Hepatocyte (in vitro differentiated cells): ENCODE data around the gene ECHS1.

Experiments
- CTCF ChIP-seq: fragments of 200-600 bp; sonication (generic); IDR thresholded peaks from 2 replicates; pipeline ENCODE4 v1.5.1; 2016; ENCODE audit warnings: antibody characterized with exemption, mild to moderate bottlenecking; ENCODE audit not compliant: poor library complexity
- EZH2phosphoT487 ChIP-seq: fragments of 200-600 bp; sonication (generic); IDR thresholded peaks from one replicate; pipeline ENCODE4 v1.6.1; 2018; ENCODE audit warnings: antibody characterized with exemption, mild to moderate bottlenecking, low read depth, moderate library complexity; ENCODE audit not compliant: unreplicated experiment, severe bottlenecking

GRCh38 chr10:133356549-133357284 lies 16.4 kb downstream of the ECHS1 start:
- TF ChIP-seq CTCF (no peak), EZH2phosphoT487 (no peak)
